HG03025 (cell line): ENCODE results near the gene PIP4K2C.
"Not testable (repeated sequence)": the region's sequence is repeated elsewhere in the genome, so short reads cannot be mapped to it uniquely, and the experiment has no call there.

Source experiments
- ATAC-seq: cut with Tn5 transposase; IDR thresholded peaks from one replicate; pipeline ENCODE4 v1.9.1; 2021; ENCODE audit warnings: mild to moderate bottlenecking, moderate library complexity; ENCODE audit not compliant: unreplicated experiment, low FRiP score

Gene PIP4K2C

DNA sequence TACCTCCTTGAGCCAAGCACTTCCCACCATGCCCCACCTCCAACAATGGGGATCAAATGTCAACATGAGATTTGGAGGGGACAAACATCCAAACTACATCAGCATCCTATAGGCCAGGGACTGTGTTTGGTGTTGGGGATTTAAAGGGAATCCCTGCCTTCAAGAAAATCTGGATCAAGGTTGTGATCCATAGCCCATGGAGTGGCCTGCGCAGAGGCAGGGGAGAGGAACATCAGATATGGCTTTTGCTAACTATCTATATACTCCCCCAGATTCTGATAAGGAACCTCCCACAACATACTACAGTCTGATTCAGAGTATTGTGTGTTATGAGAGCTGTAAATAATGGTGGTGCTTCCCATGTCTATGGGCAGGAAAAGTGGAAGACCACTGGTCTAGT is 36.1 kb upstream of the PIP4K2C start:
- ATAC-seq: no peak

DNA sequence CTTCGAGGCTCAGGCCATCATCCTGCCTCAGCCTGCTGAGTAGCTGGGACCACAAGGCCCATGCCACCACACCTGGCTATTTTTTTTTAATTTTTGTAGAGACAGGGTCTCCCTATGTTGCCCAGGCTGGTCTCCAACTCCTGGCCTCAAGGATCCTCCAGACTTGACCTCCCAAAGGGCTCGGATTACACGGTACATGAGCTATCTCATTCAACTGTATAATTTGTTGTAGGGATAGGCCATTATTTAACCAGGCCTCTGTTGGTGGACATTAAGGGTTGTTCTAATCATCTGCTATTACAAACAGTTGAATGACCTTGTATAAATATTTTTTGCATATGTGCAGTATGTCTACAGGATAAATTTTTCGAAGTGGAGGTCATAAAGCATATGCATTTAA is 32.1 kb upstream of the PIP4K2C start:
- no peak for ATAC-seq

DNA sequence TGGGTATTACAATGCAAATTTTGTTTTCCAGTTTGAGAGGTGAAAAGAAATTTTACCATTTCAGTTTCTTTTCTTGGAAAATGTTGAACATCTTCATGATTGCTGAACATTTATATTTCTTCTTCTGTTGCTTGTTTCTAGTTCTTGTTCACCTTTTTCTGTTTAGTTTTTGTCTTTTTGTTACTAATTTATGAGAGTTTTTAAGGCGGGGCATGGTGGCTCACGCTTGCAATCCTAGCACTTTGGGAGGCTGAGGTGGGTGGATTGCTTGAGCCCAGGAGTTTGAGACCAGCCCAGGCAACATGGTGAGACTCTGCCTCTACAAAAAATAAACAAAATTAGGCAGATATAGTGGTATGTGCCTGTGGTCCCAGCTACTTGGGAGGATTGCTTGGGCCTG is 30.5 kb upstream of the PIP4K2C start:
- ATAC-seq: no peak

DNA sequence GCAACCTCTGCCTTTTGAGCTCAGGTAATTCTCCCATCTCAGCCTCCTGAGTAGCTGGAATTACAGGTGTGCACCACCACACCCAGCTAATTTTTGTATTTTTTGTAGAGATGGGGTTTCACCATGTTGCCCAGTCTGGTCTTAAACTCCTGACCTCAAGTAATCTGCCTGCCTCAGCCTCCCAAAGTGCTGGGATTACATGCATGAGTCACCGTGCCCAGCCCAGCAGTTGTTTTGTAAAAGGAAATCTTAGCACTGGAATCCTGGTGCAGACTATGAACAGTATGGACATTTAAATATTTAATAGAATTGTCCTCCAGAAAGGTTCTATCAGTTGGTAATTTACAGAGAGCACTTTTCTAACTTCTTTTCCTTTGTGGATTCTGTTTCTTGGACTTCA is 29.9 kb upstream of the PIP4K2C start:
- not testable (repeated sequence) for ATAC-seq

DNA sequence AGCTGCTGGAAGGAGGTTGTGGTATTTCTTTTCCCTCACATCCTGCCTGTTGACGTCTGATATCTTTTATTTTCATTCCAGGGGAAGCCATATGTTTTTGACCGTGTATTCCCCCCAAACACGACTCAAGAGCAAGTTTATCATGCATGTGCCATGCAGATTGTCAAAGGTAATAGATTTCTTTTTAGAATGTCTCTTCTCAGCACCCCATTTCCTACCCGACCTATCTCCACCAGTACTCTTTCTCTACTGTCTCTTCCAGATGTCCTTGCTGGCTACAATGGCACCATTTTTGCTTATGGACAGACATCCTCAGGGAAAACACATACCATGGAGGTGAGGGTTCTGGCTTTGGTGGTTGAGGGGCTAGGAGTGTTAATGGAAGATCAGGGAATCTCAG is 27.6 kb upstream of the PIP4K2C start:
- no peak for ATAC-seq

DNA sequence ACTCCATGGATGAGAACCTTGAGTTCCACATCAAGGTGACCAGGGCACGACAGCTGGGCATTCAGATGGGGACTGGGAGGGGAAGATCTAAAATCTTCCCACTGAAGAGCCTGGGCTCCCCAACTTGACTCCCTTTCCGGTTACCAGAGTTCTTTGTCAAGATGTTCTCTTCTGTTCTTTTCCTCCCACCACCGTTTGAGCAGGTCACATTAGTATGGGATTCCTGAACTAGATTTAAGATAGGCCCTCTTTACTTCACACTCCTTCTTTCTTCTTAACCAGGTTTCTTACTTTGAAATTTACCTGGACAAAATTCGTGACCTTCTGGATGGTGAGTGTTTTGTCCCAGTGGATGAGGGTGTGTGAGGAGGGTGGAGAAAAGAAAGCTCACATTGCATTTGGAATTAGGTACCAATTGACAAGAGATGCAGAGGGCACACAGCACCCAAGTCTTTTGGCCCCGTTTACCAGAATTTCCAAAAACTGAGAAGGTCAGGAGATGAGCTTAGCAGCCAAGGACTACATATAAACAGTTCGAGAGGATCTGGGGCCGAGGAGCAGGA is 26.7 kb upstream of the PIP4K2C start:
- no peak for ATAC-seq

DNA sequence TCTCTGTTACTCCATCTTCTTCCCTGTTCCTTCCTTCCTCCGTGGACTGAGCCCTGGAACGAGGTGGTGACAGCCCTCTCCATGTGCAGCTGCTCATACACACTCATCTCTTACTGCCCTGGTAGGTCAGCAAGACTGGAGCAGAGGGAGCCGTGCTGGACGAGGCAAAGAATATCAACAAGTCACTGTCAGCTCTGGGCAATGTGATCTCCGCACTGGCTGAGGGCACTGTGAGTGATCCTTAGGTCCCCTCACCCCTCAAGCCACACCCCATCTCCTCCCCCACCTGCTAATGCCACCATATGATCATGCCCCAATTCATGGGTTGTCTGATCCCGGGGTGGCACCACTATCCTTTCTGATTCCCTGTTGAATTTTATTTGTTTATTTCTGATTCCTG is 22.2 kb upstream of the PIP4K2C start:
- no peak for ATAC-seq

DNA sequence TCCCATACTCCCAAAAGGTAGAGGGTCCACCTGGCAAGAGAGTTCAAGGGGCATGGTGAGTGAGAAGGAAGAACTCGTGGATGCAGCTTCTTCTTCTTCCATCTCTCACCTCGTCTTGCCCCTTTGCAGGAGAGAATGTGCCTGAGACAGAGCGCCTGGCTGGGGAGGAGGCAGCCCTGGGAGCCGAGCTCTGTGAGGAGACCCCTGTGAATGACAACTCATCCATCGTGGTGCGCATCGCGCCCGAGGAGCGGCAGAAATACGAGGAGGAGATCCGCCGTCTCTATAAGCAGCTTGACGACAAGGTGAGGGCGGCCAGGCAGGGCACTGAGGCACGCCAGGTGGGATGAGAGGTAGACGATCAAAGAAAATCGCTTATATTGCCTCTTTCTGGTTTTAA is 21.1 kb upstream of the PIP4K2C start:
- no peak for ATAC-seq

DNA sequence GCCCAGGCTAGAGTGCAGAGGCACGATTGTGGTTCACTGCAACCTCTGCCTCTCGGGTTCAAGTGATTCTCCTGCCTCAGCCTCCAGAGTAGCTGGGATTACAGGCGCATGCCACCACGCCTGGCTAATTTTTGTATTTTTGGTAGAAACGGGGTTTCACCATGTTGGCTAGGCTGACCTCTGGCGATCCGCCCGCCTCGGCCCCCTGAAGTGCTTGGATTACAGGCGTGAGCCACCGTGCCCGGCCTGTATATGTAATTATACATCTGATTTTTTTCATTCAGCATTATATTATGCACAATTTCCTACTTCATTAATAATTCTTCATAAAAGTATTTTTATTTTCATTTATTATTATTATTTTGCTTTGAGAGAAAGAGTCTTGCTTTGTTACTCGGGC is 20.6 kb upstream of the PIP4K2C start:
- not testable (repeated sequence) for ATAC-seq

DNA sequence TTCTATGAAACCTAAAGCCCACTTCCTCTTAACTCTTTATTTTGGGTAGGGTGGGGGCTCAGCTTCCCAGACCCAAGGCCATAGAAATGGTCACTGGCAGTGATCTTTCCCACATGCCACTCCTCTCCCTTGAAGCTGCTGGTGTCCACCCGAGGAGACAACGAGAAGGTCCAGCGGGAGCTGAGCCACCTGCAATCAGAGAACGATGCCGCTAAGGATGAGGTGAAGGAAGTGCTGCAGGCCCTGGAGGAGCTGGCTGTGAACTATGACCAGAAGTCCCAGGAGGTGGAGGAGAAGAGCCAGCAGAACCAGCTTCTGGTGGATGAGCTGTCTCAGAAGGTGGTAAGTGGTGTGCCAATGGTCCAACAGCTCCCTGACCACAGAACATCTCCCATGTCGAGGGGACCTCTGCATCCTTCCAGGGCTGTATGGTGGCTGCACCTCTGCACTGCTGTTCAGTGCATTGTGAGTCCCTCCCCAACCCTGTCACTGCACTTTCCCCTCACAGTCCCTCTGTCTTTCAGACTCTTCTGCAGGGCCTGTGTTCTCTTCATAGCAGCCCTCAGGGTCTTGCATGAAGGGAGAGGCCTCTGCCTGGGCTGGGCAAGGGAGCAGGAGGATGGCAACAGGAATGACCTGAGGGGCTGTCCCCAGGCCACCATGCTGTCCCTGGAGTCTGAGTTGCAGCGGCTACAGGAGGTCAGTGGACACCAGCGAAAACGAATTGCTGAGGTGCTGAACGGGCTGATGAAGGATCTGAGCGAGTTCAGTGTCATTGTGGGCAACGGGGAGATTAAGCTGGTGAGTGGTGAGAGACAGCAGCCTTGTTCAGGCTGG is 18.8 kb upstream of the PIP4K2C start:
- ATAC-seq: no peak

DNA sequence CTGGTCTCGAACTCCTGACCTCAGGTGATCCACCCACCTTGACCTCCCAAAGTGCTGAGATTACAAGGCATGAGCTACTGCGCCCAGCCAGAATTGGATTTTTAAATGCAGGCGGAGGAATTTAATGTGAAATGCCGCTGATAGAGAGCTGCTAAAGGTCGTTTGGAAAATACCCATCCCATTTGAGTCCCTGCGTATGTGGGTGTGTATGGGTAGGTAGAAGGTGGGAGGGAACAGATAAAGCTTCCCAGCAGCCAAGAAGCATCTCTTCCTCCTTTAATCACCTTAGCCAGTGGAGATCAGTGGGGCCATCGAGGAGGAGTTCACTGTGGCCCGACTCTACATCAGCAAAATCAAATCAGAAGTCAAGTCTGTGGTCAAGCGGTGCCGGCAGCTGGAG is 16.2 kb upstream of the PIP4K2C start:
- no peak for ATAC-seq

DNA sequence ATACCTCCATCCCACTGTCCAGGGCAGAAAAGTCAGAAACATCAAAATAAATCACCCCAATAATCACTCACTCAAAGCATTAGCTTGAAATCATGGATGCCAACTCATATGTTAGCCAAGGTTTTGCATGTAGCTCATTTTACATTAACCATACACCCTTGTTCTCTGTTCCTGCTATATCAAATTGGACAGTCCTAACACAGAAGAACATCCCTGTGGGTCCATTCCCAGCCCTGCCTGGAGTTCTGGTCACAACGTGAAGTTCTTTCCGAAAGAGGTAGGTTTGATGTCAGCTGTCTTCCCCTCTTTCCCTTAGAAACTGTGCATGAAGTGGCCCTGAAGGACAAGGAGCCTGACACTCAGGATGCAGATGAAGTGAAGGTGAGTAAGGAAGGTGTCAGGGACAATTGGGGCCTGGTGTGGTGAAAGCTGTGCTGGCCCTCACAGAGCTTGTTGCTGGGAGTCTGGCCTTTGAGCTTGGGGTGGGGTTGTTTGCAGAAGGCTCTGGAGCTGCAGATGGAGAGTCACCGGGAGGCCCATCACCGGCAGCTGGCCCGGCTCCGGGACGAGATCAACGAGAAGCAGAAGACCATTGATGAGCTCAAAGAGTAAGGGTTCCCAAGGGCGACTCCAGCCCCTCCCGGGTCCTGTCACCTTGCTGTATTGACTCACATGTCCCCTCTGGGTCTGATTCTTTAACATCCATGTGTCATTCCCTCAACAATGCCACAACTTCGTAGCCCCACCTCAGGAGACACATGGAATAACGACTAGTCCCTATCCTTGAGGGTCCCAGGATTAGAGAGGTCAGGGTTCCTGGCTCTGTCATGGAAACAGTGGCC is 15.0 kb upstream of the PIP4K2C start:
- no peak for ATAC-seq

DNA sequence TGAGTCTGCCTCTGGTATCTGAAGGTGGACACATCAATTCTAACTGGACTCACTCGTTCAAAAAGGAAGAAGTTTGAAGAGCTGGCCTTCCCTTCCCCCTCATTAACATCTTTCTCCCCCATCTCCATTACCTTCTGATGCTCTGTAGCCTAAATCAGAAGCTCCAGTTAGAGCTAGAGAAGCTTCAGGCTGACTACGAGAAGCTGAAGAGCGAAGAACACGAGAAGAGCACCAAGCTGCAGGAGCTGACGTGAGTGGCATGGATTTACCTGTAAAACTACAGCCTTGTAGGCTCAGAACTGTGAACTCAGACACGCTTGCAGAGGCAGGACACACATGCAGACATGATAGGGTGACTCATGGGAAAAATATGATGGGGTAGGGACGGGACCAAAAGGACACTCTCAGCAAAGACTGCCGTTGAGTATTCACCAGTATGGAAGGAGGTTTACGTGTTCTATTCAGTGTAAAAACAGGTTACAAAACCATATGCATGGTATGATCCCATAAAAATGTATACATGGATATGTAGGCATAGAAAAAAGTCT is 14.3 kb upstream of the PIP4K2C start:
- no peak for ATAC-seq

DNA sequence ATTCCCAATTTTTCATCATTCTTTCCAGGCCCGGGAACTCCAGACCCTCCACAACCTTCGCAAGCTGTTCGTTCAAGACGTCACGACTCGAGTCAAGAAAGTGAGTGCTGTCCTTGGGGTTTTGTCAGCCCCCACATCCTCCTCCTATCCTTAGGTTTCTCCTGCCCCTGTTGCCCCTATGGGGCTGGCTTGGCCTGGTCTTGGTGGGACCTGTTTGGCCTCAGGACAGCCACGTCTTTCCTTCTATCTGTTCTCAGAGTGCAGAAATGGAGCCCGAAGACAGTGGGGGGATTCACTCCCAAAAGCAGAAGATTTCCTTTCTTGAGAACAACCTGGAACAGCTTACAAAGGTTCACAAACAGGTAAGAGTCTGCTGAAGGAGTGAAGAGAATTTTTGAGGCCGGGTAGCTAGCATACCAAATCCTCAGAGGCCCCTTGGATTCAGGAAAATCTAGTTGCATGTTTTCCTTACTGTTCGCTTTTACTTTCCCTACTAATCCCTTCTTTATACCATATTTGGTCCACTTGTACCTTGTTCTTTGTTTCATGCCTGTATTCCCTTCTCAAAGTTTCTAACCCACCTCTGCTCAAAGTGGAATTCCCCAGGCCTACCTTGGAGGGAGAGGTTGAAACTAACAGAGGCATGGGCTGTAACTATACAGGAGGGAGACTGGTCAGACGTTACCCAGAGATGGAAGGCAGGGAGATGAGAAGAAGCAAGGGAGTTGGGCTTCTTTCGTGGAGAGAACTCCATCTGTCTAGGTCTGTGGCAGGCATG is 12.8 kb upstream of the PIP4K2C start:
- ATAC-seq: no peak

DNA sequence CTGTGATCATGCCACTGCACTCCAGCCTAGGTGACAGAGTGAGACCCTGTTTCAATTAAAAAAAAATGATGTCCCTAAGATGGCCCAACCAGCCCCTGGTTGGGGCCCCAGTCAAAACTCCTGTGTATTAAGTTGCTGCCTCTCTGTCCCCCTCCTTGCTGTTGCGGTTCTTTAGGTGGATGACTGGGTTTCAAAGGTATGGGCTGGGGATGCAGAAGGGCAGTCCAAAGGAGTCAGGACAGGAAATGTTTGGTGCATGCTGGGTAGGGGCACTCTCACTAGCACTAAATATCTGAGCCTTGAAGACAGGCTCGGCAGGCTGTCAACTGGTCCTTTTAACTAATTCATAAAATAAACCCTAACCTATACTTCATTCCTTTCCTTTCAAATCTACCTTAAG is 12.0 kb upstream of the PIP4K2C start:
- no peak for ATAC-seq

DNA sequence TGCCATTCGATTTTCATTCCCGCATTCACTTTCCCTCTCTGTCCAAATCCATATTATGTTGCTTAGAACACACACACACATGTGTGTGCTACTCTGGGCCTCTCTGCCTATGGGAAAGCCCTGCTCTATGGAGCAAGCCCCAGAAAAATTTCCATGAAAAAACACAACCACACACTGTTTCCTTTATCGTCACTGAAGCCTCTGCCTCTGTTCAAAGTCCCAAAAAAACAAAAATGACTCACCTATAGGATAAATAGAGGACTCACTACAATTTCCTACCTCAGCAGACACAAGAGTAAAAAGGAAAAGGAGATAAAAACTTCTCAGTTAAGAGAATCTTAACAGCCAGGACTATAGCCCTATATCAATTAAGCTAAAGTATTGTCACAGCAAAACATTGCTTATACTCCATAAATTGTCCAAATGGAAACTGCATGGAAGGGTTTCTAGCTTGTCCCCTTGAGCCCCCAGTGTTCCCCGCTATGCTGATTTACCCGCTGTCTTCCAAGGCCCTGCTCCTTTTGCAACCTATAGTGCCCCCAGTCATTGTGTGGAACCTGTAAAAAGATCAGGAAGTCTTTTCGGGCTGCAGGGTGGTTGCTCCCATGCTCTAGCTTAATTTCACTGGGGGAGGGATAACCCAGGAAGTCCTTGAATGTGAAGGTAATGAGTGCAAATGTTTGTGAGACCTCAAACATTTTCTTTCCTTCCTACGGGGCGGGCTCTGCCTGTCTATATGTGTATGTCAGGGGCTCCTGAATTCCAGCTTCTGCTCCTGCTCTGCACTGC is 11.1 kb upstream of the PIP4K2C start:
- ATAC-seq: no peak

DNA sequence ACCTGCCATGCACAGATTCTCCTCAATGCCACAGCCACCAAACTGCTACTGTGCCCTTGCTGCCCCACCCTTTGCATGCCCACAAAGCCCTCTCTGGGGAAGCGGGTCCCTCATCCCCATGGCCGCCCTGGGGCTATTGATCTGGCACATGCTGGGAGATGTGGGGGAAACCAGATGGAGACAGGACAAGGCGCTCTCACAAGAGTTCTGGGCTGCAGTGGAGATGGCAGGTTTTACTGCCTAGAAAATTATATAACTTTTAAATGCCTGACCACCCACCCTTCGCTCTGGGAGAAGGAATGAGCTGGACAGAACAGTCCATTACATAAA is 10.6 kb upstream of the PIP4K2C start:
- no peak for ATAC-seq

DNA sequence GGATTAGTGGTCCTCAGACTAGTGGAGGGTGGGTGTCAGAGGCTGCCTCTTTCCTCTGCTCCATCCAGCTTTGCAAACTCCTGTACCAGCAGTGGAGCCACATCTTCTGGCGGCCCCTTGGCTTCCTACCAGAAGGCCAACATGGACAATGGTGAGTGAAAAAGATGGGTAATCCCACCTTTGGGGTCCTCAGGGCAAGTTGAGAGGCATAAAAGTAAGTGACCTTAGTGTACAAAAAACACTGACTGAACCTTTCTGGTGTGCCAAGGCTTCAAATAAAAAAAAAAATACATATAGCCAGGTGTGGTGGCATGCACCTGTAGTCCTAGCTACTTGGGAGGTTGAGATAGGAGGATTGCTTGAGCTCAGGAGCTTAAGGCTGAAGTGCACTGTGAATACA is 9.2 kb upstream of the PIP4K2C start:
- ATAC-seq: no peak

DNA sequence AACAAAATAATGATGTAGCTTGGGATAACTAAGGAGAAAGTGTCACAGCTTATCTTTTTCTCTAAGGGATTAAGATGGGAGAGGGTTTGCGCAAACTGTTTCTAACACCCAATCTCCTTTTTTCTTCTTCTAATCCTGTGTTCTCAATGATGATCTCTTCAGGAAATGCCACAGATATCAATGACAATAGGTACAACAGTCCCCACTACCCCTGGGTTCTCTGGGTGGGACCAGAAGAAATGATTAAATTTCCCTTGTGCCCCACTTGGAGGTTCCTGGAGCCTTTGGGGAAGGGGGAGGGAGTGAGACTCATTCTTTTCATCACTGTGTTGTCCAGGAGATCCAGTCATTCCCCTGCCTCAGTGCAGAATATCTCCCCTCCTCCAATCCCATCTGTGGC is 8.6 kb upstream of the PIP4K2C start:
- no peak for ATAC-seq
